Right lobe of liver (tissue), 4 donors: ENCODE data around the gene RAPGEF2.

ENCODE experiments used
- POLR2A ChIP-seq: fragments of 450-650 bp; IDR thresholded peaks from one replicate; pipeline ENCODE4 v1.6.1; 2017; ENCODE audit warnings: antibody characterized with exemption, mild to moderate bottlenecking
- TF ChIP-seq, protein P1 (sequence below), 4 donors: fragments of 200-600 bp in 3 of 4; fragments of 450-650 bp in 1 of 4; IDR thresholded peaks; one replicate each; pipeline versions ENCODE4 v1.5.1 to v1.8.0; 2016 to 2022; ENCODE audit warnings: antibody characterized with exemption in 4 of 4, mild to moderate bottlenecking in 2 of 4
- donor health status: DM: no; HTN: no; CAD: no.
- donor health status: DM: no; HTN: no; CAD: no.
- donor health status: DM: no; HTN: yes; CAD: no.

DNA sequence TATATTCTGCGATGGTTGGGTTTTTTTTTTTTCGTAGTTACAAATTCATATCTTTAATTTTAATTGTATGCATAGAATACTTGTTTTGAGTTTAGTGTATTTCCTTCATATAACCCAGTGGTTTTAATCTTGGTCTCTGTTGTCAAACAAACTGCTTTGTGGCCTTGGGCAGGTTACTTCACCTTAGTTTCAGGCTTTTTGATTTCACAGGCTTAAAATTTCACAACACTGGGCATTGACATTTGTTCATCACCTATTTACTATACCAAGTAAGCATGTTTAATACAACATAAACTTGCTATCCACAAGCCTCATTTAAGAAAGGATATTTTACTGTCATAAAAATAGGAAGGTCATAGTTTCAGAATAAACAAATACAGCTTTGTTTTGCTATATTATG is 14.7 kb downstream of the RAPGEF2 start:
- TF ChIP-seq, protein P1, sequence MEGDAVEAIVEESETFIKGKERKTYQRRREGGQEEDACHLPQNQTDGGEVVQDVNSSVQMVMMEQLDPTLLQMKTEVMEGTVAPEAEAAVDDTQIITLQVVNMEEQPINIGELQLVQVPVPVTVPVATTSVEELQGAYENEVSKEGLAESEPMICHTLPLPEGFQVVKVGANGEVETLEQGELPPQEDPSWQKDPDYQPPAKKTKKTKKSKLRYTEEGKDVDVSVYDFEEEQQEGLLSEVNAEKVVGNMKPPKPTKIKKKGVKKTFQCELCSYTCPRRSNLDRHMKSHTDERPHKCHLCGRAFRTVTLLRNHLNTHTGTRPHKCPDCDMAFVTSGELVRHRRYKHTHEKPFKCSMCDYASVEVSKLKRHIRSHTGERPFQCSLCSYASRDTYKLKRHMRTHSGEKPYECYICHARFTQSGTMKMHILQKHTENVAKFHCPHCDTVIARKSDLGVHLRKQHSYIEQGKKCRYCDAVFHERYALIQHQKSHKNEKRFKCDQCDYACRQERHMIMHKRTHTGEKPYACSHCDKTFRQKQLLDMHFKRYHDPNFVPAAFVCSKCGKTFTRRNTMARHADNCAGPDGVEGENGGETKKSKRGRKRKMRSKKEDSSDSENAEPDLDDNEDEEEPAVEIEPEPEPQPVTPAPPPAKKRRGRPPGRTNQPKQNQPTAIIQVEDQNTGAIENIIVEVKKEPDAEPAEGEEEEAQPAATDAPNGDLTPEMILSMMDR (IDR thresholded peaks at IDR 0.05), result no peak
- TF ChIP-seq POLR2A, result no peak
